ENCODE results near the gene STK32A. TPM values are rescaled to one million over a fixed set of nuclear protein-coding genes. Genes with fewer than 3 reads are reported as not detected.
A peak's percentile ranks its signal among the peaks of the same experiment; 100 is the strongest.

Gene STK32A
- total RNA-seq, 2 experiments from 2014 or later: not detected

GRCh38 chr5:147223948-147224791, 10.7 kb upstream of the STK32A start:
- no peak overlapping the region for H3K4me3 Mint-ChIP-seq
- Histone ChIP-seq H3K4me1 (ENCODE audit: insufficient read depth, low read length) (no peaks in the 10 kb centered on the region), H3K36me3 (ENCODE audit: insufficient read depth, low read length) (no peaks in the 10 kb centered on the region), H3K9me3 (ENCODE audit: control insufficient read depth in 1 of 2, insufficient read depth in 1 of 2, low read length in 2 of 2) (peaks cover 0 to 12% of the 10 kb centered on the region in 2 experiments), H3K27ac (ENCODE audit: low read depth in 1 of 2, low read length in 2 of 2) (no peak overlapping the region), H3K4me3 (ENCODE audit: low read length) (no peak overlapping the region), H3K27me3 (ENCODE audit: control insufficient read depth in 1 of 2, insufficient read depth in 2 of 2, low read length in 2 of 2) (no peaks in the 10 kb centered on the region)
- H3K4me1 Mint-ChIP-seq (ENCODE audit: low read depth): no peaks in the 10 kb centered on the region
- intact Hi-C loops (cut with DNase I, micrococcal nuclease): no loop called here
- DNase-seq: peak in 1 of 14 experiments; percentile 7
- H3K27me3 Mint-ChIP-seq: no peaks in the 10 kb centered on the region
- no peak for TF ChIP-seq CTCF (IDR thresholded peaks at IDR 0.05)
- ATAC-seq (ENCODE audit: poor library complexity): no peak
- CTCF ChIA-PET: no interaction called here
- POLR2A ChIA-PET: no interaction called here
- H3K36me3 Mint-ChIP-seq (ENCODE audit: low read depth): no peaks in the 10 kb centered on the region
- no peak overlapping the region for H3K27ac Mint-ChIP-seq
- peaks cover 3% of the 10 kb centered on the region for H3K9me3 Mint-ChIP-seq

DNA sequence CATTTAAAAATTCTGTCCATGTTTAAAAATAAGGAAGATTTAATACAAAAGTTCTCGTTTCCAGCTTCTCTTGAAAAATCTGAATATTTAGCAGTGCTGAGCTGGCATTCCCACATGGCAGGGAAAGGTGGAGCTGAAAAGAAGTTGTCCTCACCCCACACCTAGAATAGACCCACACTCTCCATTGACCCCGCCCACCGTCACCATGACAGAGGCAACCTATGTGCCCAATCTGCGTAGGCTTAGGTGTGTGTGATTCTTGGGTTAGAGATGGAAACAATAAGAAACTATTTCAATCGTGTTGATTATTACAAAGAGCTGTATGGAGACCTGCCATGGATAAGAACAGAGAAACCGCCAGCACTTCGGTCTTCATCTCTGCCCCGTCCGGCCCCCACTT, 8.9 kb upstream of the STK32A start:
- H3K27ac ChIP-seq (ENCODE audit: low read depth in 1 of 2, low read length in 2 of 2): no peak overlapping the region
- Mint-ChIP-seq H3K4me3 (no peak overlapping the region), H3K27ac (no peak overlapping the region), H3K4me1 (ENCODE audit: low read depth) (no peaks in the 10 kb centered on the region), H3K27me3 (peaks cover 6% of the 10 kb centered on the region), H3K9me3 (peaks cover under 1% of the 10 kb centered on the region), H3K36me3 (ENCODE audit: low read depth) (no peaks in the 10 kb centered on the region)
- no peaks in the 10 kb centered on the region for H3K4me1 ChIP-seq (ENCODE audit: insufficient read depth, low read length)
- H3K9me3 ChIP-seq (ENCODE audit: control insufficient read depth in 1 of 2, insufficient read depth in 1 of 2, low read length in 2 of 2): peaks cover 0 to 12% of the 10 kb centered on the region in 2 experiments
- CTCF ChIA-PET: no interaction called here
- H3K27me3 ChIP-seq (ENCODE audit: control insufficient read depth in 1 of 2, insufficient read depth in 2 of 2, low read length in 2 of 2): no peaks in the 10 kb centered on the region
- no peak for DNase-seq
- POLR2A ChIA-PET: no interaction called here
- no peak overlapping the region for H3K4me3 ChIP-seq (ENCODE audit: low read length)
- no peak for ATAC-seq (ENCODE audit: poor library complexity)
- TF ChIP-seq CTCF (IDR thresholded peaks at IDR 0.05): no peak
- no peaks in the 10 kb centered on the region for H3K36me3 ChIP-seq (ENCODE audit: insufficient read depth, low read length)
- intact Hi-C loops (cut with DNase I, micrococcal nuclease): no loop called here

DNA sequence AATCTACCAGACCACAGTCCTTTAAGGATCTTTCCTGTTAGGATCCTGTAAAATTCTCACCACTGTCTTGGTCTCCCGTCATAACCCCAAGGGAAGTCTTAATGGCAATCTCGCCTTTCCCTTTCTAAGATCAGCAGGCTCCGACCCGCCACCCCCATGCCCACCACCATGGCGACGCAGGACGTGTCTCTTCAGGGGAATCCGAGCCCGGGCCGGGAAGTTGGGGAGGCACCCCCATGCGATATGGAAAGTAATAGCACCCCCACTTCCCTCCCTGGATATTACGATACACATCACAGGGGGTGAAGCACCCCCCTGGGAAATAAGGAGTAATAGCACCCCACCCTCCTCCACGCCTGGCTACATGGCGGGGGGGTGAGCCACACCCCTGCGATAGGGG, 8.3 kb upstream of the STK32A start:
- Mint-ChIP-seq H3K4me1 (ENCODE audit: low read depth) (no peaks in the 10 kb centered on the region), H3K9me3 (peaks cover 3% of the 10 kb centered on the region), H3K27me3 (peaks cover 12% of the 10 kb centered on the region), H3K27ac (no peak overlapping the region), H3K36me3 (ENCODE audit: low read depth) (no peaks in the 10 kb centered on the region), H3K4me3 (no peak overlapping the region)
- TF ChIP-seq CTCF (IDR thresholded peaks at IDR 0.05): no peak
- DNase-seq (no peak), ATAC-seq (ENCODE audit: poor library complexity) (no peak)
- Histone ChIP-seq H3K9me3 (ENCODE audit: control insufficient read depth in 1 of 2, insufficient read depth in 1 of 2, low read length in 2 of 2) (peaks cover 0 to 12% of the 10 kb centered on the region in 2 experiments), H3K27me3 (ENCODE audit: control insufficient read depth in 1 of 2, insufficient read depth in 2 of 2, low read length in 2 of 2) (peaks cover 0 to 2% of the 10 kb centered on the region in 2 experiments), H3K36me3 (ENCODE audit: insufficient read depth, low read length) (no peaks in the 10 kb centered on the region), H3K4me1 (ENCODE audit: insufficient read depth, low read length) (no peaks in the 10 kb centered on the region), H3K4me3 (ENCODE audit: low read length) (no peak overlapping the region), H3K27ac (ENCODE audit: low read depth in 1 of 2, low read length in 2 of 2) (no peak overlapping the region)
- ChIA-PET POLR2A (no interaction called here), CTCF (no interaction called here)
- intact Hi-C loops (cut with DNase I, micrococcal nuclease): no loop called here

Measured in CD4-positive, alpha-beta T cell (primary cell).